H9 (cell line): ENCODE data around the gene VDR. TPM values are rescaled to one million over a fixed set of nuclear protein-coding genes. Genes with fewer than 3 reads are reported as not detected.
A peak's percentile ranks its signal among the peaks of the same experiment; 100 is the strongest.

Experiments used
- DNase-seq: peaks from one replicate; pipeline ENCODE4 v3.0.0-alpha.2; 2017
- H2AFZ ChIP-seq: one replicate; pipeline ENCODE4 v1.6.1; 2013; ENCODE audit warnings: mild to moderate bottlenecking, low read length, control low read depth, moderate library complexity
- H2AK5ac ChIP-seq: 2 replicates; pipeline ENCODE4 v1.6.1; 2013; ENCODE audit warnings: low read length, control low read depth, mixed read lengths; ENCODE audit not compliant: insufficient read length
- H2BK120ac ChIP-seq: one replicate; pipeline ENCODE4 v1.6.1; 2013; ENCODE audit warnings: low read depth, mild to moderate bottlenecking, low read length, control low read depth, inconsistent platforms; ENCODE audit not compliant: poor library complexity, severe bottlenecking
- H2BK12ac ChIP-seq: 2 replicates; pipeline ENCODE4 v1.6.1; 2013; ENCODE audit warnings: low read length, control low read depth, mixed read lengths, low read depth; ENCODE audit not compliant: insufficient read length
- H2BK15ac ChIP-seq: 2 replicates; pipeline ENCODE4 v1.6.1; 2013; ENCODE audit warnings: low read depth, low read length, control low read depth
- H2BK20ac ChIP-seq: one replicate; pipeline ENCODE4 v1.6.1; 2013; ENCODE audit warnings: low read depth, mild to moderate bottlenecking, low read length, control low read depth, inconsistent platforms; ENCODE audit not compliant: poor library complexity, severe bottlenecking
- H2BK5ac ChIP-seq: 2 replicates; pipeline ENCODE4 v1.6.1; 2013; ENCODE audit warnings: low read length, control low read depth, mixed read lengths; ENCODE audit not compliant: insufficient read length
- H3K14ac ChIP-seq: 2 replicates; pipeline ENCODE4 v1.6.1; 2013; ENCODE audit warnings: low read length, control low read depth; ENCODE audit not compliant: insufficient read depth
- H3K18ac ChIP-seq: 2 replicates; pipeline ENCODE4 v1.6.1; 2013; ENCODE audit warnings: low read depth, mild to moderate bottlenecking, mixed read lengths, low read length, control low read depth; ENCODE audit not compliant: insufficient read length
- H3K23ac ChIP-seq: 2 replicates; pipeline ENCODE4 v1.6.1; 2013; ENCODE audit warnings: low read length, control low read depth, mixed read lengths, low read depth; ENCODE audit not compliant: insufficient read length
- H3K23me2 ChIP-seq: 2 replicates; pipeline ENCODE4 v1.6.1; 2013; ENCODE audit warnings: low read depth, mild to moderate bottlenecking, mixed read lengths, low read length, control low read depth; ENCODE audit not compliant: insufficient read length, poor library complexity, severe bottlenecking
- H3K27ac ChIP-seq: 2 replicates; pipeline ENCODE4 v1.5.1; 2013; ENCODE audit warnings: low read length, control low read depth, mixed read lengths, low read depth; ENCODE audit not compliant: insufficient read length
- H3K27me3 ChIP-seq: 2 replicates; pipeline ENCODE4 v1.6.1; 2013; ENCODE audit warnings: low read length, control low read depth, inconsistent platforms; ENCODE audit not compliant: insufficient read depth
- H3K4ac ChIP-seq: 2 replicates; pipeline ENCODE4 v1.6.1; 2013; ENCODE audit warnings: low read depth, mild to moderate bottlenecking, control low read depth, inconsistent platforms, low read length, moderate library complexity
- H3K4me1 ChIP-seq: 2 replicates; pipeline ENCODE4 v1.6.1; 2013; ENCODE audit warnings: low read length, control low read depth, inconsistent platforms; ENCODE audit not compliant: insufficient read depth
- H3K4me2 ChIP-seq: 2 replicates; pipeline ENCODE4 v1.6.1; 2013; ENCODE audit warnings: low read length, control low read depth, mixed read lengths; ENCODE audit not compliant: insufficient read length, insufficient read depth
- H3K56ac ChIP-seq: 2 replicates; pipeline ENCODE4 v1.6.1; 2013; ENCODE audit warnings: low read depth, mild to moderate bottlenecking, mixed read lengths, low read length, control low read depth; ENCODE audit not compliant: insufficient read length
- H3K79me1 ChIP-seq: 2 replicates; pipeline ENCODE4 v1.6.1; 2013; ENCODE audit warnings: low read depth, mild to moderate bottlenecking, moderate library complexity, low read length, control low read depth, inconsistent platforms; ENCODE audit not compliant: insufficient read depth, poor library complexity, severe bottlenecking
- H3K79me2 ChIP-seq: 2 replicates; pipeline ENCODE4 v1.6.1; 2013; ENCODE audit warnings: low read length, control low read depth, inconsistent platforms; ENCODE audit not compliant: insufficient read depth
- H3K9ac ChIP-seq: 2 replicates; pipeline ENCODE4 v1.6.1; 2013; ENCODE audit warnings: low read length, control low read depth, mixed read lengths; ENCODE audit not compliant: insufficient read length; ENCODE audit errors: extremely low read depth
- H3K9me3 ChIP-seq: one replicate; pipeline ENCODE4 v1.6.1; 2013; ENCODE audit warnings: low read depth, low read length, inconsistent platforms; ENCODE audit not compliant: control insufficient read depth
- H3T11ph ChIP-seq: one replicate; pipeline ENCODE4 v1.6.1; 2013; ENCODE audit warnings: mild to moderate bottlenecking, low read length, control low read depth, inconsistent platforms
- H4K20me1 ChIP-seq: one replicate; pipeline ENCODE4 v1.6.1; 2013; ENCODE audit not compliant: control insufficient read depth, insufficient read length, insufficient read depth
- H4K5ac ChIP-seq: 2 replicates; pipeline ENCODE4 v1.6.1; 2013; ENCODE audit warnings: low read depth, mild to moderate bottlenecking, mixed read lengths, low read length, control low read depth; ENCODE audit not compliant: insufficient read length
- H4K8ac ChIP-seq: replicated peaks from 2 replicates; pipeline ENCODE4 v1.6.1; 2013; ENCODE audit warnings: low read length, control low read depth, mixed read lengths, low read depth; ENCODE audit not compliant: insufficient read length
- H4K91ac ChIP-seq: 2 replicates; pipeline ENCODE4 v1.6.1; 2013; ENCODE audit warnings: low read depth, mild to moderate bottlenecking, moderate library complexity, mixed read lengths, low read length, control low read depth; ENCODE audit not compliant: insufficient read length
- H3K27ac Mint-ChIP-seq, 3 experiments: 2 replicates in 2 of 3; 3 replicates in 1 of 3; pipeline ENCODE4 v1.8.0; 2020 to 2021; ENCODE audit warnings: mixed read lengths in 3 of 3, mild to moderate bottlenecking in 1 of 3, moderate library complexity in 1 of 3
- H3K27me3 Mint-ChIP-seq: 2 replicates; pipeline ENCODE4 v1.8.0; 2021; ENCODE audit warnings: low read depth, mild to moderate bottlenecking, moderate library complexity, mixed read lengths
- H3K36me3 Mint-ChIP-seq, 3 experiments: 2 replicates in 2 of 3; 3 replicates in 1 of 3; pipeline ENCODE4 v1.8.0; 2020 to 2021; ENCODE audit warnings: low read depth in 3 of 3, mixed read lengths in 3 of 3; ENCODE audit not compliant: insufficient read depth in 1 of 3
- H3K4me1 Mint-ChIP-seq, 2 experiments: 2 replicates each; pipeline ENCODE4 v1.8.0; 2020; ENCODE audit warnings: mixed read lengths in 2 of 2
- H3K4me3 Mint-ChIP-seq, 2 experiments: 2 replicates in 1 of 2; 3 replicates in 1 of 2; pipeline ENCODE4 v1.8.0; 2020 to 2021; ENCODE audit warnings: mild to moderate bottlenecking in 2 of 2, mixed read lengths in 2 of 2, moderate library complexity in 1 of 2
- H3K9me3 Mint-ChIP-seq, 2 experiments: 2 replicates in 1 of 2; 3 replicates in 1 of 2; pipeline ENCODE4 v1.8.0; 2020; ENCODE audit warnings: mild to moderate bottlenecking in 2 of 2, mixed read lengths in 2 of 2, moderate library complexity in 1 of 2
- CTCF ChIP-seq: fragments of 200-600 bp; sonication (generic); conservative IDR thresholded peaks from 3 replicates; pipeline ENCODE4 v1.8.0; 2021; ENCODE audit warnings: antibody characterized with exemption, mild to moderate bottlenecking
- WGBS: extraction: QIAGEN DNeasy Blood & Tissue Kit; methylation state at CpG from one replicate; pipeline ENCODE4 v1.1.7; 2013; ENCODE audit warnings: missing lambda C conversion rate, low lambda C conversion rate, mixed read lengths; ENCODE audit not compliant: insufficient read length; ENCODE audit errors: extremely low coverage; 5-methylcytosine and 5-hydroxymethylcytosine counted together
- total RNA-seq: library from RNA; stranded (reverse); gene quantifications from 2 replicates; pipeline ENCODE4 v1.2.1, GENCODE V29; 2021

Gene VDR
- total RNA-seq, 1 experiment from 2014 or later = 0.61 TPM

- no peak overlapping the region for H3K9ac ChIP-seq
- no peaks in the 10 kb centered on the region; a peak in 1 of 7 replicates for H3K36me3 Mint-ChIP-seq
- H2AFZ ChIP-seq = no peak overlapping the region
- WGBS = no CpG with 5 or more reads among the region's 14 CpGs
- H3K27ac ChIP-seq = no peak overlapping the region
- no peak overlapping the region for H2BK5ac ChIP-seq
- no peak overlapping the region for H3K4me2 ChIP-seq
- H3K9me3 Mint-ChIP-seq = no peaks in the 10 kb centered on the region; a peak in 1 of 5 replicates
- no peaks in the 10 kb centered on the region for H3K79me1 ChIP-seq
- H3K4me3 Mint-ChIP-seq = no peak overlapping the region
- no peak overlapping the region for H2BK120ac ChIP-seq
- no peak overlapping the region for H4K8ac ChIP-seq
- H3K27me3 ChIP-seq = no peaks in the 10 kb centered on the region; the same call in 1 of the 2 replicates
- H2BK15ac ChIP-seq = no peak overlapping the region
- no peak overlapping the region for H3K23ac ChIP-seq
- no peak overlapping the region for H4K91ac ChIP-seq
- H3T11ph ChIP-seq = no peak overlapping the region
- H3K9me3 ChIP-seq = no peaks in the 10 kb centered on the region
- H2BK12ac ChIP-seq = no peak overlapping the region
- peaks cover 33 to 35% of the 10 kb centered on the region in 2 experiments for H3K4me1 Mint-ChIP-seq
- peaks cover 25% of the 10 kb centered on the region for H3K27me3 Mint-ChIP-seq
- H3K14ac ChIP-seq = no peak overlapping the region
- no peak overlapping the region for H4K5ac ChIP-seq
- no peak overlapping the region for H3K18ac ChIP-seq
- peak; percentile 36 for DNase-seq
- no peaks in the 10 kb centered on the region for H4K20me1 ChIP-seq
- H3K4me1 ChIP-seq = peaks cover 4% of the 10 kb centered on the region; the same call in 1 of the 2 replicates
- H3K56ac ChIP-seq = no peak overlapping the region
- H2BK20ac ChIP-seq = no peak overlapping the region
- no peaks in the 10 kb centered on the region for H3K79me2 ChIP-seq
- no peaks in the 10 kb centered on the region for H3K23me2 ChIP-seq
- no peak overlapping the region; a peak in 1 of 7 replicates for H3K27ac Mint-ChIP-seq
- no peak for TF ChIP-seq CTCF
- H2AK5ac ChIP-seq = no peak overlapping the region
- H3K4ac ChIP-seq = no peak overlapping the region
Measured at GRCh38 chr12:47846294-47846996, 58.3 kb downstream of the VDR start.
